Uterus (tissue), 2 donors: ENCODE results near the gene SPP1.

Experiments used
- POLR2A ChIP-seq, 2 donors: fragments of 450-650 bp; IDR thresholded peaks; one replicate each; pipeline ENCODE4 v1.6.1; 2016; ENCODE audit warnings: antibody characterized with exemption in 2 of 2, mild to moderate bottlenecking in 1 of 2, moderate library complexity in 1 of 2
- TF ChIP-seq, protein P1 (sequence below), 4 experiments: fragments of 200-600 bp in 2 of 4; fragments of 450-650 bp in 2 of 4; sonication (generic) in 2 of 4; IDR thresholded peaks; one replicate each; pipeline ENCODE4 v1.5.1; 2016 to 2019; ENCODE audit warnings: antibody characterized with exemption in 4 of 4, mild to moderate bottlenecking in 2 of 4, moderate library complexity in 1 of 4

DNA sequence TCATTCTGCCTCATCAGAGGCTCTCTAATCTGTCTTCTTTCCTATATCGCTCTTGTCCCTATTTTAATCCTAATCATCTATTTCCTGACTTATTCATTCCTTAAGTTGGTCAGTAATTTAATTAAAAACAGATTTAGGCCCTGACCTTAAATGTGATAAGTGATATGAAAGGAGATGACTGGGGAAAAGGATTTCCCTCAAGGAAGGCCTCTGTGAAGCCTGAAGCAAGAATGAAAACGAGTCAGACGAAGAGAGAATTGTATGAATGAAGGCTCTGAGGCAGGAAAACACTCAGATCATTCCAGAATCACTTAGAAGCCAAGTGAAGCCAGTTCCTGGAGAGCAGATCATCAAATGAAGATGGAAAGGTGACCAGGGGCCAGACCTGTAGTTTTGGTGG, 54.0 kb downstream of the SPP1 start:
- TF ChIP-seq, protein P1, sequence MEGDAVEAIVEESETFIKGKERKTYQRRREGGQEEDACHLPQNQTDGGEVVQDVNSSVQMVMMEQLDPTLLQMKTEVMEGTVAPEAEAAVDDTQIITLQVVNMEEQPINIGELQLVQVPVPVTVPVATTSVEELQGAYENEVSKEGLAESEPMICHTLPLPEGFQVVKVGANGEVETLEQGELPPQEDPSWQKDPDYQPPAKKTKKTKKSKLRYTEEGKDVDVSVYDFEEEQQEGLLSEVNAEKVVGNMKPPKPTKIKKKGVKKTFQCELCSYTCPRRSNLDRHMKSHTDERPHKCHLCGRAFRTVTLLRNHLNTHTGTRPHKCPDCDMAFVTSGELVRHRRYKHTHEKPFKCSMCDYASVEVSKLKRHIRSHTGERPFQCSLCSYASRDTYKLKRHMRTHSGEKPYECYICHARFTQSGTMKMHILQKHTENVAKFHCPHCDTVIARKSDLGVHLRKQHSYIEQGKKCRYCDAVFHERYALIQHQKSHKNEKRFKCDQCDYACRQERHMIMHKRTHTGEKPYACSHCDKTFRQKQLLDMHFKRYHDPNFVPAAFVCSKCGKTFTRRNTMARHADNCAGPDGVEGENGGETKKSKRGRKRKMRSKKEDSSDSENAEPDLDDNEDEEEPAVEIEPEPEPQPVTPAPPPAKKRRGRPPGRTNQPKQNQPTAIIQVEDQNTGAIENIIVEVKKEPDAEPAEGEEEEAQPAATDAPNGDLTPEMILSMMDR (IDR thresholded peaks at IDR 0.05), result no peak
- TF ChIP-seq POLR2A (IDR thresholded peaks at IDR 0.05), result no peak
